Nephron progenitor cell (in vitro differentiated cells): Measurements from ENCODE around the gene ANKRD33.

Experiments
- DNase-seq: peaks from one replicate; pipeline ENCODE4 v3.0.0; 2021
- H3K27ac Mint-ChIP-seq: 2 replicates; pipeline ENCODE4 v1.8.0; 2021; ENCODE audit warnings: mild to moderate bottlenecking, moderate library complexity, mixed read lengths
- H3K27me3 Mint-ChIP-seq: 2 replicates; pipeline ENCODE4 v1.8.0; 2021; ENCODE audit warnings: mild to moderate bottlenecking, low read depth, mixed read lengths; ENCODE audit not compliant: poor library complexity
- H3K36me3 Mint-ChIP-seq: 2 replicates; pipeline ENCODE4 v1.8.0; 2021; ENCODE audit warnings: low read depth, mixed read lengths
- H3K4me1 Mint-ChIP-seq: 2 replicates; pipeline ENCODE4 v1.8.0; 2021; ENCODE audit warnings: mixed read lengths
- H3K4me3 Mint-ChIP-seq: 2 replicates; pipeline ENCODE4 v1.8.0; 2021; ENCODE audit warnings: mild to moderate bottlenecking, moderate library complexity, mixed read lengths
- H3K9me3 Mint-ChIP-seq: 2 replicates; pipeline ENCODE4 v1.8.0; 2021; ENCODE audit warnings: mild to moderate bottlenecking, moderate library complexity, mixed read lengths
- CTCF ChIP-seq: fragments of 200-600 bp; sonication (generic); IDR thresholded peaks from 2 replicates; pipeline ENCODE4 v1.5.0; 2021; ENCODE audit warnings: antibody characterized with exemption

ANKRD33 gene

GRCh38 chr12:51898937-51899336 is 11.0 kb downstream of the ANKRD33 start:
- no peak for DNase-seq
- Mint-ChIP-seq H3K27me3 (peaks cover 8% of the 10 kb centered on the region), H3K36me3 (peaks cover 5% of the 10 kb centered on the region), H3K4me3 (no peak overlapping the region), H3K9me3 (peaks cover 5% of the 10 kb centered on the region), H3K27ac (no peak overlapping the region), H3K4me1 (peaks cover 35% of the 10 kb centered on the region)
- no peak for TF ChIP-seq CTCF

GRCh38 chr12:51900323-51900889 is 12.5 kb downstream of the ANKRD33 start:
- Mint-ChIP-seq H3K27me3 (peaks cover 7% of the 10 kb centered on the region), H3K4me3 (no peak overlapping the region), H3K9me3 (peaks cover 5% of the 10 kb centered on the region), H3K36me3 (peaks cover 5% of the 10 kb centered on the region), H3K4me1 (peaks cover 33% of the 10 kb centered on the region), H3K27ac (no peak overlapping the region)
- DNase-seq: no peak
- no peak for TF ChIP-seq CTCF

DNA sequence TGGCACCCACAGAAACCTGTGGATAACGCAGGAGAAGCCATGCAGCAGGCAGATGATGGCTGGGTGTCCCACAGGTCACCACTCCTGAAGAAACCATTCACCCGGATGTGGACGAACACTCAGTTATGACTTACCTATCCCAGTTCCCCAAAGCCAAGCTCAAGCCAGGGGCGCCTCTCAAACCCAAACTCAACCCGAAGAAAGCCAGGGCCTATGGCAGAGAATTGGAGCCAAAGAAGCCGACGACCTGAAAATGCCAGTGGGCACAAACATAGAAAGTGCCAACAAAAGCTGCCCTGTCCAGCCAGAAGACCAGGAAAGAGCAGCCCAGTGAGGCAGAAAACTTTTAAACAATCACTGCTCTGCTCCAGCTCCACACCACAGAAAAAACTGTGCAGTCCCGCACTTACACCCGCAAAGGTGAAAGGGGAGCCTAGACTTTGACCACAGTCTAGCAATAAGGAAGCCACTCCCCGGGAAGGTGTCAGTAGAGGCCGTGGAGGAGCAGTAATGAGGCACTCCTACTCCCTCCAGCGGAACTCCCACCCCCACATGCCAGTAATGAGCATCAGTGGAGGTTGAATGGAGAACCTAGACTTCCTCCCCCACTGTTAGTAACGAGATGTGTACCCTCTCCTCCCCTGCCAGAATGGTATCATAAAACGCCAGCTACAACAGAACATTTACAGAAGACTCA is 13.4 kb downstream of the ANKRD33 start:
- H3K9me3 Mint-ChIP-seq: peaks cover 5% of the 10 kb centered on the region

GRCh38 chr12:51901881-51902280 is 14.0 kb downstream of the ANKRD33 start:
- Mint-ChIP-seq H3K4me3 (no peak overlapping the region), H3K36me3 (peaks cover 5% of the 10 kb centered on the region), H3K27me3 (peaks cover 7% of the 10 kb centered on the region), H3K9me3 (peaks cover 5% of the 10 kb centered on the region), H3K4me1 (peaks cover 35% of the 10 kb centered on the region), H3K27ac (no peak overlapping the region)
- no peak for DNase-seq
- no peak for TF ChIP-seq CTCF

More for the DNA sequence above, 13.4 kb downstream of the ANKRD33 start:
- Mint-ChIP-seq H3K4me1 (peaks cover 37% of the 10 kb centered on the region), H3K4me3 (no peak overlapping the region), H3K27me3 (peaks cover 7% of the 10 kb centered on the region), H3K27ac (no peak overlapping the region), H3K36me3 (peaks cover 5% of the 10 kb centered on the region)
- no peak for DNase-seq
- TF ChIP-seq CTCF: no peak

GRCh38 chr12:51904951-51905470 is 17.1 kb downstream of the ANKRD33 start:
- no peak overlapping the region for H3K4me3 Mint-ChIP-seq
- H3K4me1 Mint-ChIP-seq: peaks cover 48% of the 10 kb centered on the region
- H3K36me3 Mint-ChIP-seq: peaks cover 5% of the 10 kb centered on the region
- no peak overlapping the region for H3K27ac Mint-ChIP-seq
- peaks cover 3% of the 10 kb centered on the region for H3K27me3 Mint-ChIP-seq
- DNase-seq: no peak
- H3K9me3 Mint-ChIP-seq: peaks cover 5% of the 10 kb centered on the region
- TF ChIP-seq CTCF: no peak
